H1 (cell line): ENCODE results near the gene LBX1. TPM values are rescaled to one million over a fixed set of nuclear protein-coding genes. Genes with fewer than 3 reads are reported as not detected.

Experiments
- CHD1 ChIP-seq: IDR thresholded peaks from 2 replicates; pipeline ENCODE4 v1.6.1; 2012; ENCODE audit warnings: low read depth, low read length, improper control_type of control experiment
- CHD7 ChIP-seq: fragments of 300-600 bp; sonication (generic); IDR thresholded peaks from 2 replicates; pipeline ENCODE4 v1.7.1; 2012; ENCODE audit warnings: low read length, moderate library complexity, mild to moderate bottlenecking, inconsistent platforms; ENCODE audit not compliant: insufficient replicate concordance
- PHF8 ChIP-seq: fragments of 200-600 bp; sonication (generic); conservative IDR thresholded peaks from 2 replicates; pipeline ENCODE4 v1.7.1; 2012; ENCODE audit warnings: low read depth, mild to moderate bottlenecking, inconsistent platforms, low read length, moderate library complexity
- SIRT6 ChIP-seq: IDR thresholded peaks from one replicate; pipeline ENCODE4 v1.7.1; 2012; ENCODE audit warnings: low read length, inconsistent platforms
- polyA plus RNA-seq, 7 experiments: library from polyadenylated mRNA; depleted of rRNA in 3 of 7; stranded (reverse) in 5 of 7; unstranded in 2 of 7; fragments of >200 nt in 5 of 7; fragments of 200-250 nt in 2 of 7; gene quantifications; 1 replicate in 5 of 7; 2 replicates in 1 of 7; 4 replicates in 1 of 7; pipeline versions ENCODE4 v1.2.1 to v1.2.3, GENCODE V29; 2011 to 2013; ENCODE audit warnings: missing spikeins in 2 of 7, mixed read lengths in 2 of 7
- total RNA-seq: library from RNA; stranded (reverse); fragmentation: NEBNext Ultra II Directional; extraction: Animal tissue kit (Norgen Biotek cat#: 25700); gene quantifications from 2 replicates; pipeline ENCODE4 v1.2.1, GENCODE V29; 2021
- TF ChIP-seq, protein P1 (sequence below): IDR thresholded peaks from 2 replicates; pipeline ENCODE4 v1.6.1; 2011; ENCODE audit warnings: low read length, improper control_type of control experiment
- TF ChIP-seq, protein P2 (sequence below): IDR thresholded peaks from 2 replicates; pipeline ENCODE4 v1.6.1; 2012; ENCODE audit warnings: low read length, inconsistent platforms

The LBX1 gene
- total and polyA plus RNA-seq, 2 of the 8 experiments (the other 6 are each of a cell fraction or from before 2014, with no cell fraction given), result not detected

DNA sequence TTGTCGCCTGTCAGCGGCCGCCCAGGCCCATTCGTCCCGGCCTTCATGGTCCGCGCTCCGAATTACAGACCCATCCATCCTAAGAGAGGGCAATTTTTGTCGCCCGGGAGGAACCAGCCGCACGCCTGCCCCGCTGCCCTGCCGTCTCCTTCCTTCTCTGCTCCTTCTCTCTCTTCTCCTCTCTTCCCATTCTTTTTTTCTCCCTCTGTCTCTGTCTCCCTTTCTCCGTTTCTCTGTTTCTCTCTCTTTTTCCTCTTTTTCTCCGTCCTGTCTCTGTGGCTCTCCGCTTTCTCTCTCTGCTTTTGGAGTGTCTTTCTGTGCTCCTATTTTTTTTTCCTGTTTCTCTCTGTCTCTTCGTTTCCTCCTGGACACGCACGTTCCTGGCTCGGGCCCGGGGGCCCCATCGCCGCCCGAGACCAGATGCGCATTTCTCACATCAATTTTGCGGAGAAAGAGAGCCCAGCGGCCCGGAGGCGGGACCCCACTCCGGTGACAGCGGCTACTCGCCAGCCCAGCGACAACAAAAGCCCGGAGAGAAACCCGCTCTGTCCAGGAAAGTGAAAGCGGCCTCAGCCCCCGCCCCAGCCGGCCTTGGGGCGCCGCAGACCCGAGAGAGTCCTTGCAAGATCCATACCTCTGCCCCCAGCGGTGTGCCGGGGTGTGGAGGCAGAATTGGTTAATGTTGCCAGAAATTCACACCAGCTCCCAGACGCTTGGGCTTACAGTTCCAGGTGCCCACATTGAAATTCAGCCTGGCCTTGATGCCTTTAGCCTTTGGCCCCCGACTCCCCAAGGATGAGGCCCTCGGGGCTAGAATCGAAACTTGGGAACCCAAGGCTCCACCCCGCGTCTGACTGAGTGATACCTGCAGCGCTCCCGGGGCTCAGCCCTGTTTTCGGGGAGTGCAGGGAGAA is 4.1 kb downstream of the LBX1 start (continued):
- TF ChIP-seq CHD7 (no peak), CHD1 (no peak), PHF8 (no peak), SIRT6 (no peak)
- TF ChIP-seq, protein P1, sequence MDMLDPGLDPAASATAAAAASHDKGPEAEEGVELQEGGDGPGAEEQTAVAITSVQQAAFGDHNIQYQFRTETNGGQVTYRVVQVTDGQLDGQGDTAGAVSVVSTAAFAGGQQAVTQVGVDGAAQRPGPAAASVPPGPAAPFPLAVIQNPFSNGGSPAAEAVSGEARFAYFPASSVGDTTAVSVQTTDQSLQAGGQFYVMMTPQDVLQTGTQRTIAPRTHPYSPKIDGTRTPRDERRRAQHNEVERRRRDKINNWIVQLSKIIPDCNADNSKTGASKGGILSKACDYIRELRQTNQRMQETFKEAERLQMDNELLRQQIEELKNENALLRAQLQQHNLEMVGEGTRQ, result no peak
- TF ChIP-seq, protein P2, sequence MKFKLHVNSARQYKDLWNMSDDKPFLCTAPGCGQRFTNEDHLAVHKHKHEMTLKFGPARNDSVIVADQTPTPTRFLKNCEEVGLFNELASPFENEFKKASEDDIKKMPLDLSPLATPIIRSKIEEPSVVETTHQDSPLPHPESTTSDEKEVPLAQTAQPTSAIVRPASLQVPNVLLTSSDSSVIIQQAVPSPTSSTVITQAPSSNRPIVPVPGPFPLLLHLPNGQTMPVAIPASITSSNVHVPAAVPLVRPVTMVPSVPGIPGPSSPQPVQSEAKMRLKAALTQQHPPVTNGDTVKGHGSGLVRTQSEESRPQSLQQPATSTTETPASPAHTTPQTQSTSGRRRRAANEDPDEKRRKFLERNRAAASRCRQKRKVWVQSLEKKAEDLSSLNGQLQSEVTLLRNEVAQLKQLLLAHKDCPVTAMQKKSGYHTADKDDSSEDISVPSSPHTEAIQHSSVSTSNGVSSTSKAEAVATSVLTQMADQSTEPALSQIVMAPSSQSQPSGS, result no peak
